ENCODE data around the gene RTN4R.

The RTN4R gene

DNA sequence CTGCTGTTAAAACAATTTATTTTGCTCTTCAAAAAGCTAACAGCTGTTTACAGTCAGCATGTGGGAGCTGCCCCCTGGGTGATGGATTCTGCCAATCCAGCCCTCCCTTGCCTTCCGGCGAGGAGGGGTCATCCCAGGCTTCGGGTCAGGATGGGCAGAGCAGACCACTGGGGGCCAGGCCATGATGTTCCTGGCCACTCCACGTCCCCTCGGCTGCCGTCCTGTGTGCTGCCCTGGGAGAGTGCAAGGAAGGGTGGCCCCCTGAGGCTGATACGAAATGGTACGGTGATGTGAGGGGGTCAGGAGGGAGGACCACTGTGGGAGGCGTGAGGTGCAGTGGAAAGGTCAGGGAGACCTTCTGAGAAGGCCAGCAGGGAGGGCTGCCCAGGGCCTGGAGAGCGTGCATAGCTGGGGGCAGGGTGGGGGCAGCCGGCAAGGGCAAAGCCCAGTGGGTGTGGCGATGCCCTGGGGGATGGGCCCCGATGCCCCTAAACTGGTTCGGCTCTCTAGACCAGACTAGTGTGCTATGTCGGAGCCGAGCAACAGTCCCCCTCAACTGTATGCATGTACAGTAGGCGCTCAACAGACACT, 41.3 kb downstream of the RTN4R start:
- DNase-seq, result no peak

DNA sequence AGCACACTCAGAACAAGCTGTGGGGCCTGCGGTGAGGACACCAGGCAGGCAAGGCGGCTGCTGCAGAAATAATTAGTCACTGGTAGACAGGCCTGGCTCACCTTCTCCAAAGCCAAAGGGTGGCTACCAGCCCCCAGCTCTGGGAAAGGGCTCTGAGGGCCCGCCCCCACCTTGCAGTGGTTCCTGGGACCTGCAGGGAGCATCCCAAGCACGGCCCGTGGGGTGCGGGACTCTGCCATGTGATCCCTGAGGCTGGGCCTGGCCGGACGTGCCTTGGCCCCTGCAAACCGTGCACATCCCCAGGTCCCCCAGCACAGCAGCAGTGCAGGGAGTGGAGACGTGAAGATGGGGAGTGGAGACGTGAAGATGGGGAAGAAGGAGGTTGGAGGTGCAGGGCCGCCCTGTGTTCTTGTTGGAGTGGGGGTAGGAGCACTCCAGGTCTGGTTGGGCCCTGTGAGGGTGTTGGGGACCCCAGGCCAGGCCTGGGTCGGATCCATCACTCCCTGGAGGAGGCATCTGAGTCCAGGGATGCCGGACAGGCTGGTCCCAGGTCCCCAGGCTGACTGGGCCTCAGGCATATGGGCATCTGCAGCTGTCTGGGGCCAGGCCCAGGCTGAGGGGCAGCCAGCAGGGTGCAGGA, 41.9 kb downstream of the RTN4R start:
- DNase-seq, result no peak

DNA sequence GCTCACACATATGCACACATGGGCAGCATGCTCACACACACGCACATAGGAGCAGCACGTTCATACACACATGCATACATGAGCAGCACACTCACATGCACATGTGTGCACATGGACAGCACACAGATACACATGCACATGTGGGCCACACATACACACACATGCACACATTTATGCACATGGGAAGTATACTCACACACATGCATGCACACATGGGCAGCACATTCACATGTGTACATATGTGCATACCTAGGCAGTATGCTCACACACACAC, 42.5 kb downstream of the RTN4R start:
- DNase-seq, result no peak

DNA sequence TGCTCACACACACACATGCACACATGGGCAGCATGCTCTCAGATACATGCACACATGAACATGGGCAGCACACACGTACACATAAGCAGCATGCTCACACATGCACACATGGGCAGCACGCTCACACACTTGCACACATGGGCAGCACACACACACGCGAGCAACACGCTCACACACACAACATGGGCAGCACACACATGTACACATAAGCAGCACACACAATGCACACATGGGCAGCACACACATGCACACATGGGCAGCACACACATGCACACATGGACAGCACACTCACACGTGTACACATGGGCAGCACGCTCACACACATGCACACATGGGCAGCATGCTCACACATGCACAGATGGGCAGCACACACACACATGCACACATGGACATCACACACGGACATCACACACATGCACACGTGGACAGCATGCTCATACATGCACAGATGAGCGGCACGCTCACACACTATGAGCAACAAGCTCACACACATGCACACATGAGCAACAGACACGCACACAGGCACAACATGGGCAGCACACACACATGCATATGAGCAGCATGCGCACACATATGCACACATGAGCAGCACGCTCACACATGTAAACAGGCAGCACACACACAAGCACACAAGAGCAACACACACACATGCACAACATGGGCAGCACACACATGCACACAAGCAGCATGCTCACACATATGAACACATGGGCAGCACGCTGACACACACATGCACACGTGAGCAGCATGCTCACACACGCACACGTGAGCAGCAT, 43.0 kb downstream of the RTN4R start:
- DNase-seq, result no peak

DNA sequence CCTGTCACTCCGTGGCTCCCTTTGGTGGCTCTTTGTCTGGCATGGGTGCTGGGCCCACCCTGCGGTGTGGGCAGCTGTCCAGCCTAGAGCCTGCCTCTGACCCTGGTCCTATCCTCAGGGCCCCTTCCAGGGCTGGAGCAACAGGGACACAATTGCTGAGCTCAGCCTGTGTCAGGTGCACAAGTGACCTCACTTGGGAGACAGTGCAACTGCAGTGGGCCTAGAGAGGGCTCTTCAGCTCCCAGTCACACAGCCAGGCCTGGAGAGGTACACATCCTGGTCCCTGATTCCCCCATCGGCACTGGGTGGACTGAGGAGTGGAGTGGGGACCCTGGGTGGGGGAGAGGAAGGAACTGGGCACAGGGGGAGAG, 43.9 kb downstream of the RTN4R start:
- no peak for DNase-seq

DNA sequence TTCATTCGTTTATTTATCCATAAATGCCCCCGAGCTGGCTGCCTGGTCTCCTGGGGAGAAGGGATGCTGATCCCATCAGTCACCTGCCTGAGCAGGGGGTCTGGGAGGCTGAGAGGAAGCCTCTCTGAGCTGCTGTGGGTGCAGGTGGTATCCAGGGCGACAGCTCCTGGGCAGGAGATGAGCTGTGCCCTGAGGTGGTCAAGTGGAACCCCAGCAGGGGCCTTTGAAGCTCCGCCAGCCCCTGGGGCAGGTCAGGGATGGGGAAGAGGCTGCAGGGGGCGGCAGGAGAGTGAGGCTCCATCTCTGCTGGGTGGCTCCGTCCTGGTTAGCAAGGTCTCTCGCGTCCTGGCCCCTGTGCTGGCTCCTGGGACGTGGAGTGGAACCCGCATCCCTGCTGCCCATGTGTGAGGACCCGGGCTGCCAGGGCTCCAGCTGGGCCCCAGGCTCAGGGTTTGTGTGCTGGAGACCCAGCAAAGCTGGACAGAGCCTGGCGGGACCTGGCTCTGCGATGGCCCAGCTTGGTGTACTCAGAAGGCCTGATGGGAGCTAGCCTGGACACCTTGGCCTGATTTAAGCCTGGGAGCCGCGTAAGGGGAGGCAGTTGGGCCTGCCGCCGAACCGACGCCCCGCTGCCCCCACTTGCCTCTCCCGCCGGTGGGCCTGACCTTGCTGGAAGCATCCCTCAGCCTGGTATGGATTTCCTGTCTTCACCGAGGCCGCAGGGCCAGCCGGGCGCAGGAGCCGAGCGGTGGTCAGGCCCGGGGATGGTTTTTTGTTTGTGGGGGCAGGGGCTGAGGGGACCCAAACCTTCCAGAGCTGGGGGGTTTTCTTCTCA, 44.5 kb downstream of the RTN4R start:
- no peak for DNase-seq

DNA sequence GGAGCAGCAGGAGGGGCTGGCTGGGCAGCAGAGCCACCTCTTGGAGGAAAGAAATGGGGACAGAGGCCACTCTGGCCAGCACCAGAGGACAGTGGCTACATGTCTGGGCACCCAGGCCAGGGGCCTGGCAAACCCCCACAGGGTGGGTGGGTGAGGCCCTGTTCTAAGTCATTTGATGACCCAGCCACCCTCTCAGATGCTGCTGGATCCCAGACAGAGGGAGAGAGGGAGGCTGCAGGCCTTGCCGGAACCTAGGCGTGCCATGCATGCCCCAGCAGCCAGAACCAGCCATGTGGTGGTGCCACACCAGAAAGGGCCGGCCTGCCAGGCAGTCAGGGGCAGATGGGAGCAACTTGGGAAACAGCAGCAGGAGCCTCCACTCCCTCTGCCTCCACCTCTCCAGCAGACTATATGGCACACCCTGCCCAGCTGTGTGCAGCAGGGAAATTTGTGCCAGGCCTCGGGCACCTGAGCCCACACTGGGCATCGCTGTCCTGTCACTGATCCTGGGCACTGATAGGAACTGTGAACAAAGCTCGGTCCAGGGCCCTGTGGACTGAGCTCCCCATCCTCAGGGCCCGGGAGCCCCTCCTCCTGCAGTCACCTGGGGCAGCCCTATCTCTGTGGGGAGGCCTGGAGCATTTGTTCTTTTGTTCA, 45.2 kb downstream of the RTN4R start:
- DNase-seq, result no peak

DNA sequence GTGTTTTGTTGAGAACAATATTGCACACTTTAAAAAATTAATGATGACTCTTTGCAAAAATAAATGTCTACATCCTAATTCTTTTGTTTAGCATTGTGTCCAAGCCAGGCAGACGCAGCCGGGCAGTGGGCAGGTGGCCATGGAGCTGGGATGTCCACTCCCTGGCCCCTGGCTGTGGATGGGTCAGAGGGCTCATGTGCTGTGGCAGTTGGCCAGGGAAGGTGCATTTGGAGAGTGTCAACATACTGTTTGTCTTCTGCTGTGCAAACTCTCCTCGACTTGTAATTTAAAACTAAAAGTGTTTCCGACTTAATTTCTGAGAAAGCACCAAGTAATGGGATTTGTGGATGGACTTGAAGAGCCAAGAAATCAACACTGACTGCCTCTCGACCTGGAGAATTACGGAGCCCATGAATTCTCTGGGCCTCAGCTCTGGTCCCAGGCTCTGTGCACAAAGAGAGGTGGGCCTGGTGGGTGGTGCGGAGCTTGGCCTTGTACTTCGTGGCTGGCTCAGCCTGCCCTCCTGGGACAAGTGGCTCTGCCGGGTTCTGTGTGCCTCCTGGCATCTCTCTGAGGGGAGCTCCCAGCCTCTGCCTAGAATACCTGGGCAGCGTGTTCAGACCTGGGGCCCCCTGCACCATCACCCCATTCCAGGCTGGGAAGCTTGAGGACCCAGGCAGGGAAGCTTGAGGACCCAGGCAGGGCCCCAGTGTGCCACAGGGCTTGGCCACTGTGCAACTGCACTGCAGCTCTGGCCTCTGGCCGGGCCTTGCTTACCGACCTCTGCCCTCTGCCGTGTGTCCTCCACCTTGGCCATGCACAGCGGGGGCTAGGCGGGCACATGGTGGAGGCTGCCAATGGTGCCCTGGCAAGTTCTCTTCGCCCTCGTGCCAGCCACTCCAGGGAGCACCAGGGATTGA, 46.4 kb downstream of the RTN4R start:
- no peak for DNase-seq

DNA sequence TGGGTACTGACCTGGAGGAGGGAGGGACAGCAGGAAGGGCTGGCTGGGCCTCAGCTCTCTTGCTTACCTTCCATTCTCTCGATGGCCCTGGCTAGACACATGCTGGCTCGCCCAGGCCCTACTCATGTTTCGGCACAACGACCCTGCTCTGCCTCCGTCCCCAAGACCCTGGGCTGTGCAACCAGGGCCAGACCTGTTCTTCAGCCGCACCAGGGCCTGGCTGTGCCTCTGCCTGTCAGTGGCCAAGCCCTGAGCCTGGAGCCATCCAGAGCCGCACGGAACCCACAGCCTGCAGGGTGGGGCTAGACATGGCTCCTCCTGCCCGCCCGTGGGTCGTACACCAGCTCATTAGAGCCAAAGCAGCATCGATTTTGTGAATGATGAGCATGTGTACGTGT, 47.5 kb downstream of the RTN4R start:
- no peak for DNase-seq

DNA sequence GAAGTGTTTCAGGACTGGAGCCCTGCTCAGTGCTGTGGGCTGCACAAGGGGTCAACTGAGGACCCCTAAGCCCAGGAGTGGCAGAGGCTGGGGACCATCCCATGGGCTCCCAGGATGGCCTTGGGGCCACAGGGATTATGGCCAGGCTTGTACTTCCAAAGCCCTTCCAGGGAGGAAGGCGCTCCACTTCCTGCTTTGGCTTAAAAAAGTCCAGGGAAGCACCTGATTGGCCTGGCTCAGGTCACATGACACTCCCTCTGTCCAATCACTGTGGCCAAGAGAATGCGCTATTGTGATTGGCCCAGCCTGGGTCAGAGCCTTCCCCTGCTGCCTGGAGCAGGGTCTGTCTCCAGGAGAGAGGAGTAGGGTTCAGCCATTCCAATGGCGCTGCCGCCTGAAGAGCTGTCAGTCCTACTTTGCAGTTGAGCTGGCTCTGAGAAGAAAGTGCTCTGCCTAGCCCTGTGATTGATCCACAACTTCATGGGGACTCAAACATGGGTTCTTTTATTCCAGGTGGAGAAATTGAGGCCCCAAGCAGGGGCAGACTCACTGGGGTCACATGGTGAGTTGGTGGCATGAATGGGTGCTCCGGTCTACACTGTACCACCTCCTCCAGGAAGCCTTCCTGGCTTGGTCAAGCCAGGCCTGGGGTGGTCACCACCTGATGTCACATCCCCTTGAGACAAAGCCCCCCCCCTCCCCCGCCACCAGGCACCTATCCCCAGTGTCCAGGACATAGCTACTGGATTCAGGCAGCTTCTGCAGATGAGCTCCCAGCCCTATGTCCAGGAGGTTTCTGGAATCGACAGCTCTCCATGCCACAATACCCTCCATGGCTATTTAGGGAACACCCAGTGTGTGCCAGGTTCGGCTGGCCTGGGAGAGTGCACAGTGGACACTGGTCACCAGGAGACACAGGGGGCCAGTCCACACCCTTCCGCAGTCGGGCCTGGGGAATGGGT, 48.2 kb downstream of the RTN4R start:
- no peak for DNase-seq

DNA sequence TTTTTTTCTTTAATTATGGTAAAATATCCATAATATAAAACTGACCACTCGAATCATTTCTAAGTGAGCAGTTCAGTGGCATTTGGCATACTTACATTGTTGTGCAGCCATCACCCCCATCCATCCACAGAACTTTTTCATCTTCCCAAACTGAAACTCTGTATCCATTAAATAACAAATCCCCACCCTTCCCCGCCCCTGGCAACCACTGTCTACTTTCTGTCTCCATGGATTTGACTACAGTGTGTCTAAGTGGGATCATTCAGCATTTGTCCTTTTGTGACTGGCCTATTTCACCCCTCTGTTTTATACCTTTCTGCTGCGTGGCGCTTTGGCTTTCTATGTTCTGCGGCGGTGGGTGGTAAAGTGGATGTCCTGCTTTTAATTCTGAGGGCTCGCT, 49.1 kb downstream of the RTN4R start:
- DNase-seq, result no peak

DNA sequence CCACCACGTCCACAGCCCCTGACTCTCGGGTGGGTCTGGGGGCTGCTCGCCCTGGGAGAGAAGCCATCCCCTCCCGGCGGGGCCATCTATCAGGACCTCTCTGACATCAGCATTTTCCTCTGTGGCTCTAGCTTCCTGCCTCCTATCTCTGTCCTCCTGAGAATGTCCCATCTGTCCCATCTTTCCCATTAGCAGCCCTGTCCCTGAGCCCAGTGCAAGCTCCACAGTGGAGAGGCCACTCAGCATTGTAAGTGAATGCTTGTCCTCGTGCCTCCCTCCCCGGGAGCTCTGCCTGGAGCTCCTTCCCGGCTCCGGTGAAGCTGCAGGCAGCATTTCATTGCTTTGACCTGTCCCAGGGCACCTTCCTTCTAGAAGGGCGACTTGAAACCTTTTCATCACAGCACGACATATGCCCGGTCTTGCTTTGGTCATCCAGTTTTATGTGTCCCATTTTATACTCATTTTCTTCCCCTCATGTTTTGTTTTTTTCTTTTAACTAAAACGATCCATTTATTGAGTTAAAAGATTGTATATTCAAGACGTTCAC, 49.7 kb downstream of the RTN4R start:
- DNase-seq, result no peak

DNA sequence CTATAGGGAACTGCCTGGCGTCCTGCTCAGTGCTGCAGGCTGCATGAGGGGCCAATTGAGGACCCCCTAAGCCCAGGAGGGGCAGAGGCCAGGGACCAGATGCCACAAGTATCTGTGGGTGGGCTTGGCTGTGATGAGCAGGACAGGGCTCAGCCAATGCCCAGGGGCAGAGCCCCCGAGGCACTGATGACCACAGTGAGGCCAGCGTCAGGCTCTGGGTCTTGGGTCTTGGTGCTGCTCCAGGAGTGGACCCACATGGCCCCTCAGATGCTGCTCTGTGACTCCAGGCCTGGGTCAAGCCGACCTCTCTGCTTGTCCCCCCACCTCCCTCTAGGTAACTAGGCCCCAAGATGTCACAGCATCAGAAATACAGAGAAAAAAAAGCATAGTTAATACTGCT, 50.6 kb downstream of the RTN4R start:
- no peak for DNase-seq

DNA sequence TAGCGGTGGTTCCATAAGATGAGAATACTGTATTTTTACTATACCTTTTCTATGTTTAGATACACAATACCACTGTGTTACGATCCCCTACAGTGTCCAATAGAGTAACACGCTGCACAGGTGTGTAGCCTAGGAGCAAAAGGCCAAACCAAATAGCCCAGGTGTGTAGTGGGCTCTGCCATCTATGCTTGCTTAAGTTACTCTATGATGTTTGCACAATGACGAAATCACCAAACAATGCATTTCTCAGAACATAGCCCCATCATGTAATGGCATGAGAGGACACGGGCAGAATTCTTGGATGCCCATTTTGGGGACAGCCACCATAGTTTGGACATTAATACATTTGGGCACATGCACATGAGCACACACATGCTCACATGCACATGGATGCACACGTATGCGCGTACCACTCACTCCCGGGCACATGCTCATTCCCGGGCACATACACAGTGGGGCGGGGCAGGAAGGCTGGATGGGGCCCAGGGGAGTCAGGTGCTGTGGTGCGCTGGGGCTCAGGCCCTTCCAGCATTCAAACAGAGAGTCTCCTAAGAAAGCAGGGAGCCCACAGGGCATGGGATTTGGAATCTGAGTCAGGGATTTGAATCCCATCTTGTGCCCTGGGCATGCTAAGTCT, 51.1 kb downstream of the RTN4R start:
- no peak for DNase-seq

DNA sequence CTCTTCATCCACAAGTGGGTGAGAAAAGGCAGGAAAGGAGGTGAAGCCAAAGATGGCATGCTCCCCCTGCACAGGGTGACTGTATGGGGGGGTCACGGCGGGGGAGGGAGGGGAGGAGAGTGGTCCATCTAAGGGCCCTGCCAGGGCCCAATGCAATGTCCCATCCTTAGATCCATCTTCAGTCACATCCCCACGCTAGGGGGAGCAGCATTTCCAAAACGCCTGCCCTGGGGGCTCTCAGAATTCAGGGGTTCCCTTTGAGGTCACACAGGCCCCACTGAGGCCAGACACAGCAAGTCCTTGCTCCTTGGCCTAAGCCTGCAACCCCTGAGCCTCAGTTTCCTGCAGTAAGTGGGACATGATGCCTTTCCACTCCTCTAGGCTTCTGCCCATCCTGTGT, 52.4 kb downstream of the RTN4R start:
- DNase-seq, result no peak

DNA sequence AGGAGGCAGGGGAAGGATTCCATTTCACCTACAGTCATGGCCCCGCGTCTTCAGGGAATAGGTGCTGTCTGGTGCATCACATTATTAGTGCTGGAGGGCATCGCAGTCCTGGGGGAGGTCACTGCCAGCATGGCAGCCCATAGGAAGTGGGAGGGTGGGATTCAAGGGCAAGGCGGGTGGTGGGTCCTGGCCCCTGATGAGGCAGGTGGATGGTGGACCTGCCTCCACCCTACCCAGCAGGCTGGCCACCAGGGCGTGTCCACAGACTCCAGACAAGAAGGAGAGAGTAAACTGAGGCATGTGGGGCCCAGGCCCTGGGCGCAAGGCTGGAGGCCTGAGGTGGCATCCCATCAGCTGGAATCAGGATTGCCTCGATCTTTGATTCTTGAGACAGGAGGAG, 53.3 kb downstream of the RTN4R start:
- DNase-seq, result no peak

DNA sequence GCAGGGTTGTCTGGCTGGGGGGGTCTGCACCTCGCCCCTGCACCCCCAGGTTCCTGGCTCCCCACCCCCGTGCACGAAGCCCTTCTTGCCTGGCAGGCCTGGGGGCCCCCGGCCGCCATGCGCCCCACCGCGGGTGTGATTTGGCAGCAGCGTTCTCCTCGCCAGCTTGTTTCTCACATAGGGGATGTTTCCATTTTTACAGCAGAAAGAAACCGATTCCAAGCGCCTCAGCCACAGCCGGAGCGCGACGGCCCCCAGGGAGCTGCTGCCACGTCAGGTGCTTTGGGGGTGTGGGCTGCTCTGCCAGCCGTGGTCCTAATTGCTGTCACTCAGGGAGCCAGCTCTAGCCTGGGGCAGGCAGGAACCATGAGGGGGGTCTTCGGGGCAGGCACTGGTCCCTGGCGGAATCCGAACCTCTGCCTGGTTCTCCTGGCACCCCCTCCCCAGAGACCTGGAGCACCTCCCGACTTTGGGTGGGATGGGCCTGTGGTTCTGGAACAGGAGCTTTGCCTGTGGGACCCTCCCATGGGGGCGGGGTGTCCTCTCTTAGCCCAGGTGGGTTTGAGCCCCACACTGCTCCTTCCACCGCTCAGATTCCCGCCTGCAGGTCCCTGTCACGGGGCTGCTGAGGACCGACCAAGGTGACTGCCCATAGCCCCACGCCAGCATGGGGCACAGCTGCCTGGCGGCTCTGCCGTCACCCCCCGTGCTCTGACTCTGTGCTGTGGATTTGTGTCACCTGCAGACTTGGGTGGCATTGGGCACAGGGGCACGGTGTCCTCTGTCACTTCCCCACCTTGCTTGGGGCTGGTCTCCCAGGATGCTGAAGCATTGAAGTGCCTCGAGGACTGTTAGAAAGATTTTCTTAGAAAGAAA, 54.0 kb downstream of the RTN4R start:
- no peak for DNase-seq

DNA sequence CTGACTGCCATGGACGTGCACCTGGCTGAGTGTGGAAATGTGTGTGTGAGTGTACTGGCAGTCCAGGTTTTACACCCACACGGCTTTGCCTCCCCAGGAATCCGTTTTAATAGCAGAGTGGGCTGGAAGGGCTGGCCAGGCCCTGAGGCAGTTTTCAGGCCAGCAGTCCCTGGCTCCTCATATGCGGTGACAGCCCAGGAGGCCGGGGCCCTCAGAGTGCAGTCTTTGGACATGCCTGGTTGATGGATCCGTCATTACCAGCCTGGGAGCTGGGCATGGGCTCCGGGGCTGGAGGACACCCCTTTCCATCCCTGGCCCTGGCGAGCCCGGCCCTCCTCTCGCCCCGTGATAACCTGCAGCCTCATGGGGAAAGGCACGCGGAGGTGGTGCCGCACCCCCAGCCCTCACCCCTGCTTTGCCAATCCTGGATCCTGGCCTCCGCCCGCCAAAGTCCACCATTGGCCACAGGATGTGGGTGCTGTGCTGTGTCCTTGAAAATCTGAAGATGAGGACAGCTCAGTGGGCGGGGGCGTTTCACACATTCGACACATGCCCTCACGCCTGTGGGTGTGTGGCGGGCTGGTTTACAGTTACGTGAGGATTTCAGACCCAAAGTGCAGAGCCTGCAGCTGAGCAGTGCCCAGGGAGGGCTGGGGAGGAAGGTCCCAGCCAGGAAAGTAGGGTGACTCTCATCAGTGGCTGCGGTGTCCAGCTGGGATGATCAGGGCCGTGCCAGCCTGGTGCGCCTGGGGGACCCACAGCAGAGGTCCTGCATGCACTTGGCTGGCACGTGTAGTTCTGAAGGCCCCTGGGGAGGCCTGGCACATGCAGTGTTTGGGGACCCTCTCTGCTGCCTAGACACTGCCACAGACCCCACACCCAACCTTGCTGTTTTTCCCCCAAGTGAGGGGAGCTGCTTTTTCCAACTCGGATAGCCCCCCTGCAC, 55.1 kb downstream of the RTN4R start:
- DNase-seq, result no peak

All from DMS 273 treated with DMSO at 0.1 percent for 48 hours (cell line).